GM12801 (cell line): ENCODE results near the gene ZC3H18.

Experiments used
- TF ChIP-seq, protein P1 (sequence below): IDR thresholded peaks from one replicate; pipeline ENCODE4 v1.5.1; 2011; ENCODE audit warnings: control low read depth; ENCODE audit not compliant: insufficient read length; ENCODE audit errors: extremely low read depth

Gene ZC3H18

DNA sequence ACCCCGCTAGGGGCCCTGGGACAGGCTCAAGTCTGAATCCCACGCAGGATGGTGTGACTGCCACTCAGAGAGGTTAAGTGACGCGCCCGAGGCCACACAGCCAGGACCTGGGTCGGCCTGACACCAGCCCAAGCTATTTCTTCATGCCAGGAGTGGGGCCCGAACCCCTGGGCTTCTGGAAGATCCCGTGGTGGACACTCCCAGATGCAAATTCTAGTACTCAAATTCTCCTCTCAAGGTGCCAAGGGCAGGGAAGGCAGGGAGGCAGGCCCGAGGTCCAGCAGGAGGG lies 73.4 kb downstream of the ZC3H18 start:
- TF ChIP-seq, protein P1, sequence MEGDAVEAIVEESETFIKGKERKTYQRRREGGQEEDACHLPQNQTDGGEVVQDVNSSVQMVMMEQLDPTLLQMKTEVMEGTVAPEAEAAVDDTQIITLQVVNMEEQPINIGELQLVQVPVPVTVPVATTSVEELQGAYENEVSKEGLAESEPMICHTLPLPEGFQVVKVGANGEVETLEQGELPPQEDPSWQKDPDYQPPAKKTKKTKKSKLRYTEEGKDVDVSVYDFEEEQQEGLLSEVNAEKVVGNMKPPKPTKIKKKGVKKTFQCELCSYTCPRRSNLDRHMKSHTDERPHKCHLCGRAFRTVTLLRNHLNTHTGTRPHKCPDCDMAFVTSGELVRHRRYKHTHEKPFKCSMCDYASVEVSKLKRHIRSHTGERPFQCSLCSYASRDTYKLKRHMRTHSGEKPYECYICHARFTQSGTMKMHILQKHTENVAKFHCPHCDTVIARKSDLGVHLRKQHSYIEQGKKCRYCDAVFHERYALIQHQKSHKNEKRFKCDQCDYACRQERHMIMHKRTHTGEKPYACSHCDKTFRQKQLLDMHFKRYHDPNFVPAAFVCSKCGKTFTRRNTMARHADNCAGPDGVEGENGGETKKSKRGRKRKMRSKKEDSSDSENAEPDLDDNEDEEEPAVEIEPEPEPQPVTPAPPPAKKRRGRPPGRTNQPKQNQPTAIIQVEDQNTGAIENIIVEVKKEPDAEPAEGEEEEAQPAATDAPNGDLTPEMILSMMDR: no peak

DNA sequence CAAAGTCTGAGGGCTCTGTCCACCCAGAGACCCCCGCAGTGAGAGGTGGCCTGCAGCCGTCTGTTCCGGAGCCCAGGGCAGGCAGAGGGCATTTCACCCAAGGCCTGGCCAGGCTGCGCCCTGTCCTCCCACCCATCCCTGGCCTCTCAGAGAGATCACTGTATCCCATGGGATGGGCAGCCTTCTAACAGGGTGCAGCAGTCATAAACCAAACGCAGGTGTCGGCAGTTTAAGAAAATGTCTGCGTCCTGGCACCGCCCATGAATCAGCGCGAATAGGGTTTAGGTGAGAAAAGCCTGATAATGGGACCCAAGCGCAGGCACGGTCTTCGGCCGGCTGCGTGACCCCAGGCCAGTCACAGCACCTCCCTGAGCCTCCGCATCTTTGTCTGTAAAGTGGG lies 75.3 kb downstream of the ZC3H18 start:
- TF ChIP-seq, protein P1: no peak

- TF ChIP-seq, protein P1: no peak
These were observed 75.7 kb downstream of the ZC3H18 start for GRCh38 chr16:88645941-88646340.

DNA sequence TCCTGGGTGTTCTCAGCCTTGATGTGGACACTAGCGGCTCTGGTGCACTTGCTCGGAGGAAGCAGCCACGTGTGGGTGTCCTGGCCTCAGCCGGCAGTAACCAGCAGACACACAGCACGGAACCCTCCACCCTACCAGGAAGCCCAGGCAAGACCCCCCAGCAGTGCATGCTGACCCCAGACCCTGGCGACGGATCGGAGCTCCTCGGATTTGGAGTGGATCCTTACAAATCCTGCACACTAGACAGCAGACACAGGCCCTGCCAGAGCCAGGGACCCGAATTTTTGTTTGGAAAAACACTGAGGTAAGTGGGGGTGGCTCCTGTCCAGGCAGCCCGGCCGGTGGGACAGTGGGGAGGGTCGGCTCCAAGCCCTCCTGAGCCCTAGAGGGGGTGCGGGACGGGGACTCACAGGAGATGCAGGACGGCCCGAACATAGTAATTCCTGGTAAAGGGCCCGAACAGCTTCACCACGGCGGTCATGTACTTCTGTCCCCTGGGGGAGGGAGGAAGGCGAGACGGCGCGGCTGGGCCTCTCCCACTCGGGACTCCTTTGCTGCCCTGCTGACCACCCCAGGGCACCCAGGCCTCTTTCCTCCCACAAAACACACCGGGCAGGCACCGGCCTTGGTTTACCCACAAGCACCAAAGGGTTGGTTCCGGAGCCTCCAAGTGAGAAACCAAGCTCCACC lies 76.3 kb downstream of the ZC3H18 start:
- TF ChIP-seq, protein P1: no peak

DNA sequence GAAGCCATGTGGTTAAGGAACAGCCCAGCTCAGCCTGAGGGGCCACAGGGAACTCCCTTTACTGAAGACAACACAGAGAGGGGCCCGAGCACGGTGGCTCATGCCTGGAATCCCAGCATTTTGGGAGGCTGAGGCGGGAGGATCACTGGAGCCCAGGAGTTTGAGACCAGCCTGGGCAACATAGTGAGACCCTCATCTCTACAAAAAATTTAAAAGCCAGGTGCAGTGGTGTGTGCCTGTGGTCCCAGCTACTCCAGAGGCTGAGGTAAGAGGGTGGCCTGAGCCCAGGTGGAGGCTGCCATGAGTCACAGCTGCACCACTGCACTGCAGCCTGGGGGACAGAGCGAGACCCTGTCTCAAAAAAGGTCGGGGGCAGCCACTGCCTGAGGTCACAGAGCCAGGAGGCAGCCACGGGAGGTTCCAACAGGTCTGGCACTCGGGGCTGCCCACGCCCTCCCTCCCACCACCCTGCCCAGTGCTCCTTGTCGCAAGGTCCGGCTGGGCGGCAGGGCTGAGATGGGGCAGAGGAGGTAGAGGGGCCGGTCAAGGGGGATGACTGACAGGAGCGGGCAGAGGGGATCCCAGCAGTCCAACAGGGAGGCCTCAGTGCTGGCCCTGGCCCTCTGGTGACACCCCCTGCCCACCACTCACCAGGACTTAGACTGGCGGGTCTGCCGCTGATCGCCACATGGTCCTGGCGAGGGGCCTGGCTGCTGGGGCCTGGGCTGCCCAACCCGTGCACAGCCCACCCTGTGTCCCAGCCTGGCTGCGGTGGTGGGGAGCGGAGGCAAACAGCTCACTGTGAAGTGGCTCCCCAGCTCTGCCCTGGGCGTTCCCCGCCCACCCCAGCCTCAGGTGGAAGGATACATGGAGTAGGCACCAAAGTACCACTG lies 77.2 kb downstream of the ZC3H18 start:
- TF ChIP-seq, protein P1: no peak

GRCh38 chr16:88649195-88649923 lies 79.2 kb downstream of the ZC3H18 start:
- TF ChIP-seq, protein P1: no peak
